Measurements from ENCODE around the gene MIS18BP1. TPM values are rescaled to one million over a fixed set of nuclear protein-coding genes. Genes with fewer than 3 reads are reported as not detected.

Gene MIS18BP1
- total and polyA plus RNA-seq, 4 donors, result 3.6 to 39.9 (median 13.5) TPM

GRCh38 chr14:45212231-45212630 lies 40.8 kb downstream of the MIS18BP1 start:
- H3K9me3 ChIP-seq (ENCODE audit: control insufficient read depth in 4 of 4, low read length in 3 of 4), result no peaks in the 10 kb centered on the region
- no peak for DNase-seq (ENCODE audit: low spot score)
- no peaks in the 10 kb centered on the region for H3K4me1 ChIP-seq (ENCODE audit: control insufficient read depth in 4 of 4, insufficient read depth in 4 of 4, low read length in 3 of 4)
- no peak for TF ChIP-seq YY1 (IDR thresholded peaks at IDR 0.05)
- no peak overlapping the region for H3K27ac ChIP-seq (ENCODE audit: low read depth in 1 of 2, low read length in 2 of 2)
- H3K9ac ChIP-seq (ENCODE audit: low read depth in 1 of 2, low read length in 2 of 2), result no peak overlapping the region
- no peak overlapping the region for H3K4me3 ChIP-seq (ENCODE audit: low read depth in 1 of 3, low read length in 3 of 3)
- 94% methylated on average over 3 of the region's 3 CpGs for WGBS
- H3K36me3 ChIP-seq (ENCODE audit: control insufficient read depth in 4 of 4, insufficient read depth in 3 of 4, low read depth in 1 of 4, low read length in 3 of 4), result peaks cover 0 to 19% (median 5%) of the 10 kb centered on the region in 4 donors
- no peaks in the 10 kb centered on the region for H3K27me3 ChIP-seq (ENCODE audit: control insufficient read depth in 4 of 4, insufficient read depth in 4 of 4, low read length in 3 of 4)

DNA sequence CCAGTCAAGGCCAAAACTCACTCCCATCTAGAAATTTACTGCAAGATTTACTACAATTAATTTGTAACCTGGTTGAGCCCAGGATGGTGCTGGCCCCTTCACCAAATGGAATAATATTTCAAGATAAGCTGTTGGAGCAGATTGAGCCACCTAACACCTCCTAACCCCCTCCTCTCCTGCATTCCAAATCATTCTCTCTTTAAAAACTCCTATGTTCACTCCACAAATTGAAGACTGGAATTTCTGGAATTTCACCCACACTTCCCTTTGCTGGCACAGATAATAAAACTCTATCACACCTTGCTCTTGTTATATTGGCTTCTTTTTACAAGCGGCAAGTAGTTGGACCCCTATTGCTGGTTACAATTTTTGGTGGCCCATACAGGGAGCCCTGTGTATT lies 41.7 kb downstream of the MIS18BP1 start:
- no peaks in the 10 kb centered on the region for H3K4me1 ChIP-seq (ENCODE audit: control insufficient read depth in 4 of 4, insufficient read depth in 4 of 4, low read length in 3 of 4)
- H3K4me3 ChIP-seq (ENCODE audit: low read depth in 1 of 3, low read length in 3 of 3), result no peak overlapping the region
- DNase-seq (ENCODE audit: low spot score), result no peak
- no peaks in the 10 kb centered on the region for H3K9me3 ChIP-seq (ENCODE audit: control insufficient read depth in 4 of 4, low read length in 3 of 4)
- no peaks in the 10 kb centered on the region for H3K27me3 ChIP-seq (ENCODE audit: control insufficient read depth in 4 of 4, insufficient read depth in 4 of 4, low read length in 3 of 4)
- H3K27ac ChIP-seq (ENCODE audit: low read depth in 1 of 2, low read length in 2 of 2), result no peak overlapping the region
- H3K36me3 ChIP-seq (ENCODE audit: control insufficient read depth in 4 of 4, insufficient read depth in 3 of 4, low read depth in 1 of 4, low read length in 3 of 4), result peaks cover 0 to 14% (median 8%) of the 10 kb centered on the region in 4 donors
- WGBS, result 97% methylated on average over 1 of the region's 1 CpG
- H3K9ac ChIP-seq (ENCODE audit: low read depth in 1 of 2, low read length in 2 of 2), result no peak overlapping the region
- no peak for TF ChIP-seq REST (IDR thresholded peaks at IDR 0.05)

DNA sequence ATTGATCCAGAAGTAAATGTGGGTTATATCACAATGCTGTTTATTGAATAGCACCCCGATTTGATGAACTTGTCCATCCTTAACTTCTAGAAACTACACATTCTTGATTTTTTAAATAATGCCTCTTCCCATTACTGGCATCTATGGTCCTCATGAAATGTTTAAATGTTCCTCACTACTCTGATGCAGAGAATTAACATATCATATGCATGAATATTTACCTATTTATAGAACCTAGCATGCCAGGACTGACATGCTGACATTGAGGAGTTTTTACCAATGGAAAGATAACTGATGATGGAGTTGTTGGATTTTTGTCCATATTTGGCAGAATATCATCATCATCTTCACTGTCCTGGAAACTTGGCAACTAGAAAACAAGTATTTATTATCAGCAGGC lies 42.8 kb downstream of the MIS18BP1 start:
- no peaks in the 10 kb centered on the region for H3K27me3 ChIP-seq (ENCODE audit: control insufficient read depth in 4 of 4, insufficient read depth in 4 of 4, low read length in 3 of 4)
- no peak overlapping the region for H3K4me3 ChIP-seq (ENCODE audit: low read depth in 1 of 3, low read length in 3 of 3)
- WGBS, result 100% methylated on average over 1 of the region's 1 CpG
- no peak overlapping the region for H3K27ac ChIP-seq (ENCODE audit: low read depth in 1 of 2, low read length in 2 of 2)
- no peak overlapping the region for H3K9ac ChIP-seq (ENCODE audit: low read depth in 1 of 2, low read length in 2 of 2)
- H3K36me3 ChIP-seq (ENCODE audit: control insufficient read depth in 4 of 4, insufficient read depth in 3 of 4, low read depth in 1 of 4, low read length in 3 of 4), result peaks cover 0 to 16% (median 9%) of the 10 kb centered on the region in 4 donors
- TF ChIP-seq GABPA (IDR thresholded peaks at IDR 0.05 in 1 of 2, conservative IDR thresholded peaks at IDR 0.05 in 1 of 2) (no peak), TAF1 (conservative IDR thresholded peaks at IDR 0.05) (no peak), RAD21 (IDR thresholded peaks at IDR 0.05) (no peak), EGR1 (IDR thresholded peaks at IDR 0.05; ENCODE audit: low read depth in 2 of 2) (no peak), JUND (IDR thresholded peaks at IDR 0.05) (no peak), FOXA1 (IDR thresholded peaks at IDR 0.05) (no peak), RXRA (IDR thresholded peaks at IDR 0.05) (no peak), NR2F2 (IDR thresholded peaks at IDR 0.05) (no peak), HNF4A (conservative IDR thresholded peaks at IDR 0.05) (no peak), MAX (IDR thresholded peaks at IDR 0.05) (no peak), HNF4G (IDR thresholded peaks at IDR 0.05) (no peak), REST (IDR thresholded peaks at IDR 0.05) (no peak), SP1 (IDR thresholded peaks at IDR 0.05) (no peak), ATF3 (IDR thresholded peaks at IDR 0.05) (no peak)
- TF ChIP-seq, protein P1, sequence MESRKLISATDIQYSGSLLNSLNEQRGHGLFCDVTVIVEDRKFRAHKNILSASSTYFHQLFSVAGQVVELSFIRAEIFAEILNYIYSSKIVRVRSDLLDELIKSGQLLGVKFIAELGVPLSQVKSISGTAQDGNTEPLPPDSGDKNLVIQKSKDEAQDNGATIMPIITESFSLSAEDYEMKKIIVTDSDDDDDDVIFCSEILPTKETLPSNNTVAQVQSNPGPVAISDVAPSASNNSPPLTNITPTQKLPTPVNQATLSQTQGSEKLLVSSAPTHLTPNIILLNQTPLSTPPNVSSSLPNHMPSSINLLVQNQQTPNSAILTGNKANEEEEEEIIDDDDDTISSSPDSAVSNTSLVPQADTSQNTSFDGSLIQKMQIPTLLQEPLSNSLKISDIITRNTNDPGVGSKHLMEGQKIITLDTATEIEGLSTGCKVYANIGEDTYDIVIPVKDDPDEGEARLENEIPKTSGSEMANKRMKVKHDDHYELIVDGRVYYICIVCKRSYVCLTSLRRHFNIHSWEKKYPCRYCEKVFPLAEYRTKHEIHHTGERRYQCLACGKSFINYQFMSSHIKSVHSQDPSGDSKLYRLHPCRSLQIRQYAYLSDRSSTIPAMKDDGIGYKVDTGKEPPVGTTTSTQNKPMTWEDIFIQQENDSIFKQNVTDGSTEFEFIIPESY (IDR thresholded peaks at IDR 0.05), result no peak
- TF ChIP-seq, protein P2, sequence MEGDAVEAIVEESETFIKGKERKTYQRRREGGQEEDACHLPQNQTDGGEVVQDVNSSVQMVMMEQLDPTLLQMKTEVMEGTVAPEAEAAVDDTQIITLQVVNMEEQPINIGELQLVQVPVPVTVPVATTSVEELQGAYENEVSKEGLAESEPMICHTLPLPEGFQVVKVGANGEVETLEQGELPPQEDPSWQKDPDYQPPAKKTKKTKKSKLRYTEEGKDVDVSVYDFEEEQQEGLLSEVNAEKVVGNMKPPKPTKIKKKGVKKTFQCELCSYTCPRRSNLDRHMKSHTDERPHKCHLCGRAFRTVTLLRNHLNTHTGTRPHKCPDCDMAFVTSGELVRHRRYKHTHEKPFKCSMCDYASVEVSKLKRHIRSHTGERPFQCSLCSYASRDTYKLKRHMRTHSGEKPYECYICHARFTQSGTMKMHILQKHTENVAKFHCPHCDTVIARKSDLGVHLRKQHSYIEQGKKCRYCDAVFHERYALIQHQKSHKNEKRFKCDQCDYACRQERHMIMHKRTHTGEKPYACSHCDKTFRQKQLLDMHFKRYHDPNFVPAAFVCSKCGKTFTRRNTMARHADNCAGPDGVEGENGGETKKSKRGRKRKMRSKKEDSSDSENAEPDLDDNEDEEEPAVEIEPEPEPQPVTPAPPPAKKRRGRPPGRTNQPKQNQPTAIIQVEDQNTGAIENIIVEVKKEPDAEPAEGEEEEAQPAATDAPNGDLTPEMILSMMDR (IDR thresholded peaks at IDR 0.05; ENCODE audit: low read depth, low read length, missing input control), result no peak
- no peaks in the 10 kb centered on the region for H3K9me3 ChIP-seq (ENCODE audit: control insufficient read depth in 4 of 4, low read length in 3 of 4)
- H3K4me1 ChIP-seq (ENCODE audit: control insufficient read depth in 4 of 4, insufficient read depth in 4 of 4, low read length in 3 of 4), result no peaks in the 10 kb centered on the region
- no peak for DNase-seq (ENCODE audit: low spot score)

Measured in liver (tissue), 9 donors.